GM12878 (cell line): ENCODE results near the gene EXOC4. TPM values are rescaled to one million over a fixed set of nuclear protein-coding genes. Genes with fewer than 3 reads are reported as not detected.

Source experiments
- ATAC-seq: fragments of 200-7000 bp; cut with Tn5 transposase; 3 replicates; pipeline ENCODE4 v1.9.1; 2020; ENCODE audit warnings: mild to moderate bottlenecking, moderate library complexity
- BruUV-seq: library from RNA; stranded (reverse); fragments of 400-500 nt; replicated peaks from 2 replicates; lab custom pipeline; 2021; lab: Mats Ljungman, UMichigan
- CTCF ChIA-PET: fragments of 300-600 bp; sonication (Branson Sonifier 250); formaldehyde crosslinking; extraction: SDS; loops from one replicate; lab custom pipeline; 2021; ENCODE audit warnings: inconsistent platforms; lab: Yijun Ruan, JAX
- POLR2A ChIA-PET: fragments of 350-600 bp; formaldehyde crosslinking; extraction: SDS; loops from one replicate; lab custom pipeline; 2021; ENCODE audit warnings: inconsistent platforms; lab: Charles Lee
- RAD21 ChIA-PET: fragments of 300-600 bp; sonication (Branson Sonifier 250); formaldehyde crosslinking; loops from one replicate; lab custom pipeline; 2023; ENCODE audit warnings: antibody characterized with exemption; ENCODE audit not compliant: unreplicated experiment; lab: Charles Lee
- SMC1A ChIA-PET: fragments of 300-600 bp; sonication (Branson Sonifier 250); formaldehyde crosslinking; loops from one replicate; lab custom pipeline; 2023; ENCODE audit not compliant: unreplicated experiment, uncharacterized antibody; lab: Charles Lee
- DNase-seq: peaks from one replicate; pipeline ENCODE4 v3.0.0-alpha.2; 2011; ENCODE audit warnings: low read depth, low spot score
- FAIRE-seq: peaks from 3 replicates; lab custom pipeline; 2011; peaks lifted over from hg19 to GRCh38; lab: Jason Lieb, UNC
- H2AFZ ChIP-seq: 2 replicates; pipeline ENCODE4 v1.6.0; 2011; ENCODE audit warnings: low read depth, low read length, control low read depth; ENCODE audit not compliant: control insufficient read depth
- H3K27ac ChIP-seq: 2 replicates; pipeline ENCODE4 v1.5.1; 2011; ENCODE audit warnings: control low read depth; ENCODE audit not compliant: control insufficient read depth, insufficient read depth
- H3K27me3 ChIP-seq, 2 experiments: replicated peaks in 1 of 2; 2 replicates each; pipeline versions ENCODE4 v1.6.0 to v1.6.1; 2011; ENCODE audit warnings: low read length in 1 of 2; ENCODE audit not compliant: control insufficient read depth in 2 of 2, insufficient read depth in 2 of 2
- H3K36me3 ChIP-seq, 2 experiments: 2 replicates each; pipeline ENCODE4 v1.5.1; 2011; ENCODE audit warnings: low read length in 1 of 2; ENCODE audit not compliant: control insufficient read depth in 2 of 2, insufficient read depth in 2 of 2
- H3K4me1 ChIP-seq: 2 replicates; pipeline ENCODE4 v1.6.1; 2011; ENCODE audit warnings: mild to moderate bottlenecking, low read length, moderate library complexity, mixed read lengths; ENCODE audit not compliant: control insufficient read depth, insufficient read depth
- H3K4me2 ChIP-seq: 2 replicates; pipeline ENCODE4 v1.6.0; 2011; ENCODE audit warnings: control low read depth; ENCODE audit not compliant: control insufficient read depth, insufficient read depth
- H3K4me3 ChIP-seq: fragments of 200-600 bp; sonication (generic); 2 replicates; pipeline ENCODE4 v1.5.1; 2016
- H3K79me2 ChIP-seq: 2 replicates; pipeline ENCODE4 v1.6.0; 2011; ENCODE audit warnings: low read length; ENCODE audit not compliant: control insufficient read depth, insufficient read depth
- H3K9ac ChIP-seq: 2 replicates; pipeline ENCODE4 v1.8.0; 2011; ENCODE audit warnings: low read length, control low read depth, mixed read lengths; ENCODE audit not compliant: control insufficient read depth, insufficient read depth
- H3K9me3 ChIP-seq: replicated peaks from 3 replicates; pipeline ENCODE4 v1.5.1; 2011; ENCODE audit warnings: mild to moderate bottlenecking, low read length; ENCODE audit not compliant: control insufficient read depth, insufficient read depth
- H4K20me1 ChIP-seq: 2 replicates; pipeline ENCODE4 v1.6.0; 2011; ENCODE audit not compliant: control insufficient read depth, insufficient read depth
- ASH2L ChIP-seq: fragments of 300-600, 200-600 bp; sonication (generic); IDR thresholded peaks from 2 replicates; pipeline ENCODE4 v1.6.1; 2017; ENCODE audit warnings: low read depth, mild to moderate bottlenecking, borderline replicate concordance
- DPF2 ChIP-seq: fragments of 450-650 bp; IDR thresholded peaks from 2 replicates; pipeline ENCODE4 v1.6.1; 2017; ENCODE audit warnings: mild to moderate bottlenecking
- ETV6 ChIP-seq, 2 experiments: fragments of 450-650 bp in 1 of 2; IDR thresholded peaks in 1 of 2; conservative IDR thresholded peaks in 1 of 2; 2 replicates each; pipeline ENCODE4 v1.6.1; 2014; ENCODE audit warnings: antibody characterized with exemption in 1 of 2, borderline replicate concordance in 1 of 2, low read depth in 1 of 2, mild to moderate bottlenecking in 1 of 2, moderate library complexity in 1 of 2
- FOXM1 ChIP-seq: IDR thresholded peaks from 2 replicates; pipeline ENCODE4 v1.6.1; 2012; ENCODE audit warnings: low read depth, mild to moderate bottlenecking, inconsistent platforms, low read length, moderate library complexity
- PKNOX1 ChIP-seq: fragments of 450-650 bp; IDR thresholded peaks from 2 replicates; pipeline ENCODE4 v1.6.1; 2016; ENCODE audit warnings: mild to moderate bottlenecking
- PML ChIP-seq: IDR thresholded peaks from 2 replicates; pipeline ENCODE4 v1.6.1; 2012; ENCODE audit warnings: low read length, inconsistent platforms
- SMAD5 ChIP-seq: IDR thresholded peaks from 2 replicates; pipeline ENCODE4 v1.6.1; 2016; ENCODE audit warnings: antibody characterized with exemption, low read depth
- WGBS: methylation state at CpG from one replicate; pipeline ENCODE4 v1.1.6; 2016; ENCODE audit warnings: low lambda C conversion rate; ENCODE audit not compliant: insufficient replicate concordance, insufficient coverage; ENCODE audit errors: missing lambda C conversion rate; 5-methylcytosine and 5-hydroxymethylcytosine counted together
- in situ Hi-C: fragments of 300-500 bp; cut with MboI; formaldehyde crosslinking; loops from 9 replicates; pipeline ENCODE4 v1.14.3; 2018; ENCODE audit warnings: mixed read lengths
- intact Hi-C: fragments of 100-400 bp; cut with micrococcal nuclease; formaldehyde crosslinking; loops from one replicate; pipeline ENCODE4 v1.14.2; 2022; ENCODE audit not compliant: unreplicated experiment
- polyA plus RNA-seq, 11 experiments: library from polyadenylated mRNA; depleted of rRNA in 4 of 11; unstranded in 6 of 11; stranded (reverse) in 5 of 11; fragments of >200 nt; fragmentation: Nextera tagmentation in 4 of 11; fragmentation: Illumina TruSeq in 1 of 11; extraction: Ambion mirVana in 4 of 11; extraction: Trizol in 1 of 11; gene quantifications; 1 replicate in 1 of 11; 2 replicates in 10 of 11; pipeline versions ENCODE4 v1.2.1 to v1.2.3, GENCODE V29; 2011 to 2016; ENCODE audit warnings: inconsistent platforms in 2 of 11, missing spikeins in 2 of 11, low read depth in 1 of 11
- total RNA-seq, 4 experiments: library from RNA; depleted of rRNA in 3 of 4; stranded (reverse); fragments of >200 nt in 3 of 4; fragmentation: Illumina TruSeq in 1 of 4; extraction: Trizol in 1 of 4; gene quantifications; 2 replicates each; pipeline versions ENCODE4 v1.2.1 to v1.2.3, GENCODE V29; 2013 to 2021
- TF ChIP-seq, protein P1 (sequence below), 3 experiments: IDR thresholded peaks in 2 of 3; conservative IDR thresholded peaks in 1 of 3; 2 replicates each; pipeline ENCODE4 v1.5.1; 2011; ENCODE audit warnings: low read depth in 3 of 3, low read length in 3 of 3, mild to moderate bottlenecking in 3 of 3, control low read depth in 2 of 3, moderate library complexity in 2 of 3, inconsistent platforms in 1 of 3, mixed read lengths in 1 of 3; ENCODE audit not compliant: control insufficient read depth in 2 of 3, insufficient read depth in 1 of 3; ENCODE audit errors: extremely low read depth in 1 of 3
- TF ChIP-seq, protein P2 (sequence below): fragments of 450-650 bp; IDR thresholded peaks from 2 replicates; pipeline ENCODE4 v1.6.1; 2017; ENCODE audit warnings: borderline replicate concordance

The EXOC4 gene
- total and polyA plus RNA-seq, 10 of the 15 experiments (the other 5 are each of a cell fraction or from before 2014, with no cell fraction given) = 13.2 to 44.5 (median 29.6) TPM

DNA sequence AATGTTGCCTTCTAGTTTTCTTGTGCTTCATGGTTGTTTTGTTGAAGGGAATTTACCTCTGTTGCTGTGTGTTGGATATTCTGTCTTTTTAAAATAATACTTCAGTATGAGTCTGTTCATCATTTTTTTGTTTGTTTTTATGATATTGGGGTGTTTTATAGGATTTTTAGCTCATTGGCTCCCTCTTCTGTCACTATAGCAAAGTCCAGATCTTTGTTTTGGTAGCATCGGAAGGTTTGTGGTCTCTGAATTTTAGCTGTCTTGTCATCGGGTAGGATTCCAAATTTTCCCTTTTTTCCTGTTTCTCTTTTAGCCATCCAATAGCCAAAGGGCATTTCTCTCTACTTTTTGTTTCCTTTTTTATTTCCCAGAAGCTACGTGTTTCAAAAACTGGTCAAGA lies 91.4 kb downstream of the EXOC4 start (continued):
- TF ChIP-seq, protein P1, sequence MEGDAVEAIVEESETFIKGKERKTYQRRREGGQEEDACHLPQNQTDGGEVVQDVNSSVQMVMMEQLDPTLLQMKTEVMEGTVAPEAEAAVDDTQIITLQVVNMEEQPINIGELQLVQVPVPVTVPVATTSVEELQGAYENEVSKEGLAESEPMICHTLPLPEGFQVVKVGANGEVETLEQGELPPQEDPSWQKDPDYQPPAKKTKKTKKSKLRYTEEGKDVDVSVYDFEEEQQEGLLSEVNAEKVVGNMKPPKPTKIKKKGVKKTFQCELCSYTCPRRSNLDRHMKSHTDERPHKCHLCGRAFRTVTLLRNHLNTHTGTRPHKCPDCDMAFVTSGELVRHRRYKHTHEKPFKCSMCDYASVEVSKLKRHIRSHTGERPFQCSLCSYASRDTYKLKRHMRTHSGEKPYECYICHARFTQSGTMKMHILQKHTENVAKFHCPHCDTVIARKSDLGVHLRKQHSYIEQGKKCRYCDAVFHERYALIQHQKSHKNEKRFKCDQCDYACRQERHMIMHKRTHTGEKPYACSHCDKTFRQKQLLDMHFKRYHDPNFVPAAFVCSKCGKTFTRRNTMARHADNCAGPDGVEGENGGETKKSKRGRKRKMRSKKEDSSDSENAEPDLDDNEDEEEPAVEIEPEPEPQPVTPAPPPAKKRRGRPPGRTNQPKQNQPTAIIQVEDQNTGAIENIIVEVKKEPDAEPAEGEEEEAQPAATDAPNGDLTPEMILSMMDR (IDR thresholded peaks at IDR 0.05 in 2 of 3, conservative IDR thresholded peaks at IDR 0.05 in 1 of 3; ENCODE audit: control insufficient read depth in 2 of 3, extremely low read depth in 1 of 3, insufficient read depth in 1 of 3, low read depth in 3 of 3, low read length in 3 of 3) = peak; percentile 26 to 49 (median 33); a peak in 5 of 6 replicates
- TF ChIP-seq PML (no peak), PKNOX1 (no peak)
- TF ChIP-seq, all 136 proteins: peak for 2

DNA sequence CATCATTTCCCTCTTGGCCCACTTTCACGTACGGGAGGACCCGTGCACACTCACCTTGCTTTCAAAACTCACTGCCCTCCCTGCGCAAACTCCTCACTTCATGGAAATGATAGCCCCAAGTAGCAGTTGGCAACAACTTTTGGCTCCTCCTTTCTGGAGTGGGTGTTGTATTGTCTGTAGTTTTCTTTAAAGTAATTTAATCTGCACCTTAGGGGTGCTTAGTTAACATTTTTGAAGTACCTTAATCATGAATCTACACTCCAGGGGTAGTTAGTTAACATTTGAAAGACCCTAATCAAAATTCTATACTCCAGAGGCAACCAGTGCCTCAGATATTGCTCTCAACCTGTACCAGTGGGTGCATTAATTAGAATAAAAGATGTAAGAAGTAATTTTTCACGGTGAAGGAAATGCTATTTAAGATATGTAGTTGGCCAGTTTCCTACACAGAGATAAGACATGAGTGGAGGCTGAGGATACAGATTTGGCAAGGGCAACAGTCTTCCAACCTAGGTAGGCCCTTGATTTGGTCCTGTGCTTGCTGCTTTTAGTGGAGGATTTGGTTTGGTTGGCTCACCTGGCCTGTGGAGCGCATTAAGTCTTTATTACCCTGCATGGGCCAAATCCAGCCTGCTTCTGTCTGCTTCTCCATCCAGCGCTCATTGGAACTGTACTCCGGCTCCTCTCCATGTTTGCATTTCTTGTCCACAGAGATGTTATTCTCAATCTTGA lies 93.0 kb downstream of the EXOC4 start:
- CTCF ChIA-PET = interaction anchor here (1.9 kb wide), 1 partner anchor 93 kb away, joined by 7 read pairs; the partner anchor contains the start of gene EXOC4
- Histone ChIP-seq H3K27ac (no peak overlapping the region), H4K20me1 (no peaks in the 10 kb centered on the region), H3K27me3 (no peaks in the 10 kb centered on the region), H3K9ac (no peak overlapping the region), H3K4me3 (no peak overlapping the region), H3K36me3 (no peaks in the 10 kb centered on the region), H3K4me2 (no peak overlapping the region), H3K9me3 (no peaks in the 10 kb centered on the region; the same call in none of the 3 replicates), H3K4me1 (no peaks in the 10 kb centered on the region), H2AFZ (no peak overlapping the region), H3K79me2 (no peaks in the 10 kb centered on the region)
- FAIRE-seq (no peak), ATAC-seq (no peak), DNase-seq (no peak)
- POLR2A ChIA-PET = no interaction called here
- WGBS = 84% methylated on average over 8 of the region's 8 CpGs
- RAD21 ChIA-PET = no interaction called here
- TF ChIP-seq ETV6 (conservative IDR thresholded peaks at IDR 0.05 in 1 of 2, IDR thresholded peaks at IDR 0.05 in 1 of 2; ENCODE audit: borderline replicate concordance in 1 of 2, low read depth in 1 of 2) (no peak), DPF2 (no peak), ASH2L (no peak), FOXM1 (no peak), SMAD5 (no peak)
- TF ChIP-seq, protein P2, sequence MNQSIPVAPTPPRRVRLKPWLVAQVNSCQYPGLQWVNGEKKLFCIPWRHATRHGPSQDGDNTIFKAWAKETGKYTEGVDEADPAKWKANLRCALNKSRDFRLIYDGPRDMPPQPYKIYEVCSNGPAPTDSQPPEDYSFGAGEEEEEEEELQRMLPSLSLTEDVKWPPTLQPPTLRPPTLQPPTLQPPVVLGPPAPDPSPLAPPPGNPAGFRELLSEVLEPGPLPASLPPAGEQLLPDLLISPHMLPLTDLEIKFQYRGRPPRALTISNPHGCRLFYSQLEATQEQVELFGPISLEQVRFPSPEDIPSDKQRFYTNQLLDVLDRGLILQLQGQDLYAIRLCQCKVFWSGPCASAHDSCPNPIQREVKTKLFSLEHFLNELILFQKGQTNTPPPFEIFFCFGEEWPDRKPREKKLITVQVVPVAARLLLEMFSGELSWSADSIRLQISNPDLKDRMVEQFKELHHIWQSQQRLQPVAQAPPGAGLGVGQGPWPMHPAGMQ = no peak
- in situ Hi-C loops = no loop called here
- no TSS peak for BruUV-seq
- SMC1A ChIA-PET = no interaction called here
- intact Hi-C loops = no loop called here
